Measurements from ENCODE around the gene OPRD1.
"Not testable (repeated sequence)": the region's sequence is repeated elsewhere in the genome, so short reads cannot be mapped to it uniquely, and the experiment has no call there.

DNA sequence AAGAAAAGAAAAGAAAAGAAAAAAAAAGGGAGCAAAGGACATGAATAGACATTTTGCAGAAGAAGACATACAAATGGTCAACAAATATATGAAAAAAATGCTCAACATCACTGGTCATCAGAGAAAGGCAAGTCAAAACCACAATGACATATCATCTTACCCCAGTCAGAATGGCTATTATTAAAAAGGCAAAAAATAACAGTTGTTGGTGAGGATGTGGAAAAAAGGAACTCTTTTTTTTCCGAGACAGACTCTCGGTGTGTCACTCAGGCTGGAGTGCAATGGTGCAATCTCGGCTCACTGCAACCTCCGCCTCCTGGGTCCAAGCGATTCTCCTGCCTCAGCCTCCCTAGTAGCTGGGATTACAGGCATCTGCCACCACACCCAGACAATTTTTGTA is 63.2 kb downstream of the OPRD1 start:
- TF ChIP-seq, protein P1, sequence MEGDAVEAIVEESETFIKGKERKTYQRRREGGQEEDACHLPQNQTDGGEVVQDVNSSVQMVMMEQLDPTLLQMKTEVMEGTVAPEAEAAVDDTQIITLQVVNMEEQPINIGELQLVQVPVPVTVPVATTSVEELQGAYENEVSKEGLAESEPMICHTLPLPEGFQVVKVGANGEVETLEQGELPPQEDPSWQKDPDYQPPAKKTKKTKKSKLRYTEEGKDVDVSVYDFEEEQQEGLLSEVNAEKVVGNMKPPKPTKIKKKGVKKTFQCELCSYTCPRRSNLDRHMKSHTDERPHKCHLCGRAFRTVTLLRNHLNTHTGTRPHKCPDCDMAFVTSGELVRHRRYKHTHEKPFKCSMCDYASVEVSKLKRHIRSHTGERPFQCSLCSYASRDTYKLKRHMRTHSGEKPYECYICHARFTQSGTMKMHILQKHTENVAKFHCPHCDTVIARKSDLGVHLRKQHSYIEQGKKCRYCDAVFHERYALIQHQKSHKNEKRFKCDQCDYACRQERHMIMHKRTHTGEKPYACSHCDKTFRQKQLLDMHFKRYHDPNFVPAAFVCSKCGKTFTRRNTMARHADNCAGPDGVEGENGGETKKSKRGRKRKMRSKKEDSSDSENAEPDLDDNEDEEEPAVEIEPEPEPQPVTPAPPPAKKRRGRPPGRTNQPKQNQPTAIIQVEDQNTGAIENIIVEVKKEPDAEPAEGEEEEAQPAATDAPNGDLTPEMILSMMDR (IDR thresholded peaks at IDR 0.05) = not testable (repeated sequence)
- TF ChIP-seq POLR2A (IDR thresholded peaks at IDR 0.05) = not testable (repeated sequence)
